Breast epithelium (tissue), 4 donors: ENCODE data around the gene BRDT. TPM values are rescaled to one million over a fixed set of nuclear protein-coding genes. Genes with fewer than 3 reads are reported as not detected.

Source experiments
- DNase-seq, 2 donors: peaks; one replicate each; pipeline ENCODE4 v3.0.0-alpha.2; 2019; ENCODE audit warnings: low spot score in 2 of 2
- H3K27ac ChIP-seq, 2 donors: fragments of 200-600 bp; sonication (generic) in 1 of 2; one replicate each; pipeline ENCODE4 v1.5.1; 2016 to 2019; ENCODE audit warnings: mild to moderate bottlenecking in 1 of 2
- H3K27me3 ChIP-seq, 2 donors: fragments of 200-600 bp; sonication (generic) in 1 of 2; one replicate each; pipeline versions ENCODE4 v1.5.1 to v1.6.0; 2017 to 2019; ENCODE audit warnings: control low read depth in 1 of 2, mild to moderate bottlenecking in 1 of 2
- H3K36me3 ChIP-seq: fragments of 200-600 bp; one replicate; pipeline ENCODE4 v1.5.1; 2019
- H3K4me1 ChIP-seq, 2 donors: fragments of 200-600 bp; sonication (generic); one replicate each; pipeline ENCODE4 v1.5.1; 2016 to 2019; ENCODE audit warnings: control low read depth in 1 of 2
- H3K4me3 ChIP-seq, 3 donors: fragments of 200-600 bp; sonication (generic); 1 replicate in 2 of 3; 2 replicates in 1 of 3; pipeline ENCODE4 v1.5.1; 2016 to 2019; ENCODE audit warnings: mild to moderate bottlenecking in 3 of 3, moderate library complexity in 2 of 3
- H3K9me3 ChIP-seq, 2 donors: fragments of 200-600 bp; sonication (generic) in 1 of 2; one replicate each; pipeline ENCODE4 v1.5.1; 2016 to 2019; ENCODE audit warnings: control low read depth in 1 of 2
- POLR2A ChIP-seq: fragments of 450-650 bp; IDR thresholded peaks from one replicate; pipeline ENCODE4 v1.6.1; 2016; ENCODE audit warnings: antibody characterized with exemption, mild to moderate bottlenecking, moderate library complexity
- POLR2AphosphoS5 ChIP-seq, 3 donors: sonication (generic); formaldehyde crosslinking; IDR thresholded peaks; one replicate each; pipeline ENCODE4 v1.6.1; 2017; ENCODE audit warnings: antibody characterized with exemption in 3 of 3
- intact Hi-C: fragments of 100-400 bp; cut with DNase I; formaldehyde crosslinking; loops from one replicate; pipeline ENCODE4 v1.15.1; 2023; ENCODE audit warnings: low total_unique reads
- total RNA-seq, 3 donors: library from RNA; depleted of rRNA; stranded (reverse); fragments of >200 nt; gene quantifications; one replicate each; pipeline ENCODE4 v1.1.0, GENCODE V29; 2016
- TF ChIP-seq, protein P1 (sequence below), 3 donors: fragments of 450-650 bp; IDR thresholded peaks; one replicate each; pipeline ENCODE4 v1.5.1; 2016 to 2017; ENCODE audit warnings: antibody characterized with exemption in 3 of 3, mild to moderate bottlenecking in 3 of 3, moderate library complexity in 3 of 3

BRDT gene
- total RNA-seq, 3 donors from 2014 or later = 0.29 TPM; not detected in 2

DNA sequence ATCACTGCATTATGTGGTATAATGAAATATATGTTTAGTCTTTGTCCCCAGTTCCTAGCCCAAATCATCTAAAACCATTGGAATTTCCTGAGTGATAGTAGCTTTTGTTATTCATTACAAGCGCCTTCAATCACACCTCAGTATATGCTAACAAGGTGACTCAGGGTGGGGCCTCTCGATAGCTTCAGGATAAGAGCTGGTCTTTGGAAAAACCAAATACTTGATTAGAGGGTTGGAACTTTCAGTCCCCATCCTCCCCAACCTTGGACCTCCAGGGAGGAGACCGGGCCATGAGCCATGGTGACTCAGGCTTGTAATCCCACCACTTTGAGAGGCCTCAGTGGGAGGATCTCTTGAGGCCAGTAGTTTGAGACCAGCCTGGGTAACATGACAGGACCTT is 5.1 kb upstream of the BRDT start:
- intact Hi-C loops = no loop called here

DNA sequence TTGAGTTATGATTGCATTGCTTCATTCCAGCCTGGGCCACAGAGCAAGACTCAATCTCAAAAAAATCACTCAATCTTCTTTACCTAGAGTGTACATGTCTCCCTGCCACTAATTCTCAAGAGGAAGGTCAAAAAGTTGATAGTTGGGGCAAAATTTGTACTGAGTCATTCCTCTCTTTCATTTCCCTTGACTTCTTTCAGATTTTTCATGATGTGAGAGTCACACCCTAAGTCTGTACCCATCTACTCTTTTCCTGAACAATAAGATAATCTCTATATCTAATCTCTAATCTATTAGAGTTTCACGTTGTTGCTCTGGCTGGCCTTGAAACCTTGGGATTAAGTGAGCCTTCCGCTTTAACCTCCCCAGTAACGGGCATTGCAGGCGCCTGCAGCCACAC is 1.1 kb upstream of the BRDT start:
- DNase-seq = no peak
- H3K4me1 ChIP-seq = no peaks in the 10 kb centered on the region
- H3K27ac ChIP-seq = no peak overlapping the region

More for the DNA sequence above, 5.1 kb upstream of the BRDT start:
- TF ChIP-seq, protein P1, sequence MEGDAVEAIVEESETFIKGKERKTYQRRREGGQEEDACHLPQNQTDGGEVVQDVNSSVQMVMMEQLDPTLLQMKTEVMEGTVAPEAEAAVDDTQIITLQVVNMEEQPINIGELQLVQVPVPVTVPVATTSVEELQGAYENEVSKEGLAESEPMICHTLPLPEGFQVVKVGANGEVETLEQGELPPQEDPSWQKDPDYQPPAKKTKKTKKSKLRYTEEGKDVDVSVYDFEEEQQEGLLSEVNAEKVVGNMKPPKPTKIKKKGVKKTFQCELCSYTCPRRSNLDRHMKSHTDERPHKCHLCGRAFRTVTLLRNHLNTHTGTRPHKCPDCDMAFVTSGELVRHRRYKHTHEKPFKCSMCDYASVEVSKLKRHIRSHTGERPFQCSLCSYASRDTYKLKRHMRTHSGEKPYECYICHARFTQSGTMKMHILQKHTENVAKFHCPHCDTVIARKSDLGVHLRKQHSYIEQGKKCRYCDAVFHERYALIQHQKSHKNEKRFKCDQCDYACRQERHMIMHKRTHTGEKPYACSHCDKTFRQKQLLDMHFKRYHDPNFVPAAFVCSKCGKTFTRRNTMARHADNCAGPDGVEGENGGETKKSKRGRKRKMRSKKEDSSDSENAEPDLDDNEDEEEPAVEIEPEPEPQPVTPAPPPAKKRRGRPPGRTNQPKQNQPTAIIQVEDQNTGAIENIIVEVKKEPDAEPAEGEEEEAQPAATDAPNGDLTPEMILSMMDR (IDR thresholded peaks at IDR 0.05) = no peak
- TF ChIP-seq POLR2AphosphoS5 (IDR thresholded peaks at IDR 0.05) (no peak), POLR2A (no peak)
- Histone ChIP-seq H3K36me3 (no peaks in the 10 kb centered on the region), H3K27me3 (no peaks in the 10 kb centered on the region), H3K27ac (no peak overlapping the region), H3K9me3 (no peaks in the 10 kb centered on the region), H3K4me3 (no peak overlapping the region), H3K4me1 (no peaks in the 10 kb centered on the region)
- no peak for DNase-seq

DNA sequence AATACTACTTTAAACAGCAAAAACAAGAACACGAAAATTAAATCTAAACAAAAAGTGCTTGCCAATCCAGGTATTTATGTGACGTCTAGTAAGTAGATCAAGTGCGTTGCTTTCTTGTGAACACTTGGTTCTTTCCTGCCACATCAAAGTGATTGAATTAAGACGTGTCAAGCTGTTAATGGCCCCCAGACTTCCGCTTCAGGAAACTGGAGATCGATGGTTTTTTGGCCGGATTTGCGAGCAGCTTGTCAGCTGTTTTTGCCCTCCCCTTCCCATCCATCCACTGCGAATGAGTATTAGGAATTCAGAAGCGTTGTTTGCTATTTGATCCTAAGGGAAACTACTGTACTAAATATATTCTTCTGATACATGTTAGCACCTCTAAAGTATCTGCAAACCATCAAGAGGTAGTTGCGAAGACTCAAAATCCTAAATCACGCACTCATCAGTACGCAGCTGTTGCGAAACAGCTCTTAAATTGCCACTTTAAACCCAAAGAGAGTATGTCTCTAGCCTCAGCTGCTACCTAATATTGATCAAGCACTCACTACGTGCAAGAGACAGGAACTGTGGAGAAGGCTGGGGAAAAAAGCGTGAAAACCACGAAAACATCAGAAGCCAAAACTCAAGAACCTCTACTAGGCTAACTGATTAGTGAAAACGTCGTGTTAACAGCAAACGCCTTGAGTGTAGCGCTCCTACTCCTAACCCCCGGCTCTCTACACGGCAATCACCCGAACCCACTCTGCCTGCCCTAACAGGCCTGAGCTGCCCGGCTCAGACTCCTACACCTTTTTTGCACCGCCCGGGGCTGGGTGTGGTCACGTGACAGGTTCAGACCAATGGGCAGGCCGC is 473 bp upstream of the BRDT start:
- no peaks in the 10 kb centered on the region for H3K9me3 ChIP-seq
- H3K36me3 ChIP-seq = no peaks in the 10 kb centered on the region
- H3K27ac ChIP-seq = no peak overlapping the region
- DNase-seq = no peak
- no peaks in the 10 kb centered on the region for H3K27me3 ChIP-seq
- intact Hi-C loops = no loop called here
- no peak for TF ChIP-seq POLR2A
- TF ChIP-seq POLR2AphosphoS5 (IDR thresholded peaks at IDR 0.05) = no peak
- TF ChIP-seq, protein P1 (IDR thresholded peaks at IDR 0.05) = no peak
- H3K4me1 ChIP-seq = no peaks in the 10 kb centered on the region
- no peak overlapping the region for H3K4me3 ChIP-seq

More for the DNA sequence above, 1.1 kb upstream of the BRDT start:
- H3K27me3 ChIP-seq = no peaks in the 10 kb centered on the region
- TF ChIP-seq POLR2AphosphoS5 (IDR thresholded peaks at IDR 0.05) (no peak), POLR2A (no peak)
- TF ChIP-seq, protein P1 (IDR thresholded peaks at IDR 0.05) = no peak
- intact Hi-C loops = no loop called here
- H3K9me3 ChIP-seq = no peaks in the 10 kb centered on the region
- H3K36me3 ChIP-seq = no peaks in the 10 kb centered on the region
- H3K4me3 ChIP-seq = no peak overlapping the region

DNA sequence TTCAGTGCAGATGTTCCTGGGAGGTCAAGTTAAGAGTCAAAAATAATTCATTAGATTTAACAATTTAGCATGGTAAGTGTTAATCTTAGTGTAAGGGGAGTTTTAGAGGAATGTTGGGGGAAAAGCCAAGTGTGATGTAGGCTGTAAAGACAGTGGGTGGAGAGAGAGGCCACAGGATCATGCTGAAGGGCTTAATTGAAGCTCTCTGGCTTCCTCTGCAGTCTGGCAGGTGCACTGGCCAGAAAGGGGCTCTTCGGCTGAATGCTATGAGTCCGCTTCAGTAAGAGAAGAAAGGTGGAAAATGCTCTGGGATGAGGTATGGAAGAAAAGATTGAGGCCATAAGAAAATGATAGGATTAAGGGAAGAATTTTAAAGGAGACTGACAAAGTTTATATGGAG is 3.0 kb downstream of the BRDT start:
- Histone ChIP-seq H3K27me3 (no peaks in the 10 kb centered on the region), H3K27ac (no peak overlapping the region), H3K36me3 (no peaks in the 10 kb centered on the region), H3K4me3 (no peak overlapping the region), H3K9me3 (no peaks in the 10 kb centered on the region), H3K4me1 (no peaks in the 10 kb centered on the region)
- intact Hi-C loops = no loop called here
- no peak for DNase-seq
- TF ChIP-seq POLR2A (no peak), POLR2AphosphoS5 (IDR thresholded peaks at IDR 0.05) (no peak)
- TF ChIP-seq, protein P1 (IDR thresholded peaks at IDR 0.05) = no peak

DNA sequence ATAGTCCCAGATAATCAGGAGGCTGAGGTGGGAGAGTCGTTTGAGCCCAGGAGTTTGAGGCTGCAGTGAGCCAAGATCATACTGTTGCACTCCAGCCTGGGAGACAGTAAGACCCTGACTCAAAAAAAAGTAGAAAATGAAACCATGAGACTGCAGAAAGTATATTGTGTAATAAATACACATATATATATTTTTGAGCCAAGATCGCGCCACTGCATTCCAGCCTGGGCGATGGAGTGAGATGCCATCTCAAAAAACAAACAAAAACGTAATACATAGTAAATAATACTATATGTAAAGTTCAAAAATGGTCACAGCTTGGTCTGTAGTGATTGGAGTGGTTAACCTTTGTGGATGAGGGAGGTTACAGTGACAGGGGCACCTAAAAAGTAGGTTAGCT is 9.7 kb downstream of the BRDT start:
- intact Hi-C loops = no loop called here
- no peak for TF ChIP-seq POLR2AphosphoS5 (IDR thresholded peaks at IDR 0.05)
- no peak for TF ChIP-seq POLR2A
- TF ChIP-seq, protein P1 (IDR thresholded peaks at IDR 0.05) = no peak
- no peak overlapping the region for H3K27ac ChIP-seq
- no peaks in the 10 kb centered on the region for H3K36me3 ChIP-seq
- no peaks in the 10 kb centered on the region for H3K4me1 ChIP-seq
- H3K9me3 ChIP-seq = no peaks in the 10 kb centered on the region
- no peak for DNase-seq
- no peak overlapping the region for H3K4me3 ChIP-seq
- no peaks in the 10 kb centered on the region for H3K27me3 ChIP-seq
